GM23248 (cell line): ENCODE results near the gene KIF16B. TPM values are rescaled to one million over a fixed set of nuclear protein-coding genes. Genes with fewer than 3 reads are reported as not detected.
"Not testable (repeated sequence)": the region's sequence is repeated elsewhere in the genome, so short reads cannot be mapped to it uniquely, and the experiment has no call there.

Experiments used
- DNase-seq: peaks from one replicate; pipeline ENCODE4 v3.0.0-alpha.2; 2015
- H2AFZ ChIP-seq: fragments of 200-600 bp; sonication (generic); 2 replicates; pipeline ENCODE4 v1.6.1; 2016; ENCODE audit warnings: antibody characterized with exemption
- H3F3A ChIP-seq: fragments of 200-600 bp; sonication (generic); 2 replicates; pipeline ENCODE4 v1.6.1; 2016; ENCODE audit warnings: mild to moderate bottlenecking, antibody characterized with exemption, mixed run types; ENCODE audit not compliant: insufficient read depth
- H3K27ac ChIP-seq: fragments of 200-600 bp; sonication (generic); 2 replicates; pipeline ENCODE4 v1.5.1; 2016; ENCODE audit warnings: mild to moderate bottlenecking
- H3K27me3 ChIP-seq: fragments of 200-600 bp; sonication (generic); replicated peaks from 2 replicates; pipeline ENCODE4 v1.6.1; 2016; ENCODE audit warnings: mild to moderate bottlenecking; ENCODE audit not compliant: insufficient read depth
- H3K36me3 ChIP-seq: fragments of 200-600 bp; sonication (generic); 2 replicates; pipeline ENCODE4 v1.6.1; 2016; ENCODE audit warnings: low read depth, mild to moderate bottlenecking
- H3K4me1 ChIP-seq: fragments of 200-600 bp; sonication (generic); 2 replicates; pipeline ENCODE4 v1.6.1; 2016; ENCODE audit warnings: mild to moderate bottlenecking; ENCODE audit not compliant: insufficient read depth
- H3K4me2 ChIP-seq: fragments of 200-600 bp; sonication (generic); one replicate; pipeline ENCODE4 v1.6.1; 2016; ENCODE audit warnings: mild to moderate bottlenecking; ENCODE audit not compliant: unreplicated experiment
- H3K4me3 ChIP-seq: fragments of 200-600 bp; sonication (generic); 2 replicates; pipeline ENCODE4 v1.5.1; 2016; ENCODE audit warnings: mild to moderate bottlenecking
- H3K79me2 ChIP-seq: fragments of 200-600 bp; sonication (generic); 2 replicates; pipeline ENCODE4 v1.6.1; 2016; ENCODE audit warnings: mild to moderate bottlenecking; ENCODE audit not compliant: insufficient read depth
- H3K9ac ChIP-seq: fragments of 200-600 bp; sonication (generic); 2 replicates; pipeline ENCODE4 v1.6.1; 2016; ENCODE audit warnings: mild to moderate bottlenecking
- H3K9me2 ChIP-seq: fragments of 200-600 bp; sonication (generic); 2 replicates; pipeline ENCODE4 v1.6.1; 2016; ENCODE audit warnings: mixed run types, mild to moderate bottlenecking, moderate library complexity; ENCODE audit not compliant: insufficient read depth
- H3K9me3 ChIP-seq: fragments of 200-600 bp; sonication (generic); one replicate; pipeline ENCODE4 v1.6.1; 2017; ENCODE audit warnings: low read depth
- H4K20me1 ChIP-seq: fragments of 200-600 bp; sonication (generic); 2 replicates; pipeline ENCODE4 v1.6.0; 2016; ENCODE audit not compliant: insufficient read depth
- EZH2 ChIP-seq: fragments of 200-600 bp; sonication (generic); IDR thresholded peaks from 2 replicates; pipeline ENCODE4 v1.6.1; 2018; ENCODE audit warnings: antibody characterized with exemption, mild to moderate bottlenecking; ENCODE audit not compliant: insufficient read depth, poor library complexity, severe bottlenecking
- EZH2phosphoT487 ChIP-seq: fragments of 200-600 bp; sonication (generic); IDR thresholded peaks from 2 replicates; pipeline ENCODE4 v1.6.1; 2018; ENCODE audit warnings: antibody characterized with exemption, moderate library complexity, mild to moderate bottlenecking, low read depth; ENCODE audit not compliant: insufficient read depth
- WGBS, 2 experiments: methylation state at CpG; one replicate each; pipeline ENCODE4 v1.1.6; 2015 to 2017; ENCODE audit warnings: low lambda C conversion rate in 2 of 2, low coverage in 1 of 2; ENCODE audit errors: missing lambda C conversion rate in 2 of 2; 5-methylcytosine and 5-hydroxymethylcytosine counted together
- in situ Hi-C: fragments of 300-500 bp; cut with MboI; formaldehyde crosslinking; loops from 2 replicates; pipeline ENCODE4 v1.15.0; 2020
- polyA plus RNA-seq: library from polyadenylated mRNA; unstranded; fragments of >200 nt; fragmentation: Nextera tagmentation; extraction: Ambion mirVana; gene quantifications from 2 replicates; pipeline ENCODE4 v1.2.1, GENCODE V29; 2016
- total RNA-seq: library from RNA; depleted of rRNA; stranded (reverse); fragments of >200 nt; shearing (Covaris generic); gene quantifications from 2 replicates; pipeline ENCODE4 v1.2.3, GENCODE V29; 2014

KIF16B gene
- total and polyA plus RNA-seq, 2 experiments from 2014 or later = 1.7 to 2.6 TPM

DNA sequence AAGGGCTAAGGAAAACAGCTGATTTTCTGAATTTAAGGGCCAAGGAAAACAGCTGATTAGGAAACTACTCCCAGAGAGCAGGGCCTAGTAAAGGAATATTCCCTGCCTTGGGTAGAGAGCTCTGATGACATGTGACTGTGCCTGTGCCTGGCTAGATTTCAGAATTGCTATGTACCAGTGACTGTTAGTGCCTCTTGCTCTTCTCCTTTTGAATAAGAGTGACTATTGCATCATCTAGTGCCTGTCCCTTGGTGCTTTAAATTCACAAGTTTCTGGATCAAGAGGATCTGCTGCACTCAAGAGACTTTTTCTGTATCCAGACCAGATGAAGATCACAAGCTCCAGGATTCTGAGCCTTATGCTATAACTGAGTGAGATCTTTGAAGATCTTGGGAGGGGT is 332.9 kb downstream of the KIF16B start:
- Histone ChIP-seq H3K9ac (no peak overlapping the region), H3K9me3 (no peaks in the 10 kb centered on the region), H3K27ac (no peak overlapping the region), H3K4me3 (no peak overlapping the region), H3K27me3 (no peaks in the 10 kb centered on the region), H3K4me1 (no peaks in the 10 kb centered on the region), H3K4me2 (no peak overlapping the region), H4K20me1 (no peaks in the 10 kb centered on the region), H3K9me2 (no peaks in the 10 kb centered on the region), H2AFZ (no peak overlapping the region), H3F3A (no peaks in the 10 kb centered on the region), H3K36me3 (no peaks in the 10 kb centered on the region), H3K79me2 (no peaks in the 10 kb centered on the region)
- DNase-seq = no peak
- TF ChIP-seq EZH2 (no peak), EZH2phosphoT487 (no peak)
- in situ Hi-C loops = no loop called here

- Histone ChIP-seq H3K4me3 (no peak overlapping the region), H3K27me3 (no peaks in the 10 kb centered on the region), H3K9me3 (no peaks in the 10 kb centered on the region), H3K9me2 (no peaks in the 10 kb centered on the region), H3K4me2 (no peak overlapping the region), H3K9ac (no peak overlapping the region), H4K20me1 (no peaks in the 10 kb centered on the region), H3K27ac (no peak overlapping the region), H3K4me1 (no peaks in the 10 kb centered on the region), H3F3A (no peaks in the 10 kb centered on the region), H3K36me3 (no peaks in the 10 kb centered on the region), H2AFZ (no peak overlapping the region), H3K79me2 (no peaks in the 10 kb centered on the region)
- in situ Hi-C loops = no loop called here
- DNase-seq = no peak
- WGBS, 2 experiments = 37 to 48% methylated on average over 9 of the region's 9 CpGs
- TF ChIP-seq EZH2phosphoT487 (no peak), EZH2 (no peak)
Measured at GRCh38 chr20:16236589-16237241, 336.5 kb downstream of the KIF16B start.

- H4K20me1 ChIP-seq = no peaks in the 10 kb centered on the region
- H3K79me2 ChIP-seq = no peaks in the 10 kb centered on the region
- no peak overlapping the region for H3K27ac ChIP-seq
- DNase-seq = no peak
- no peaks in the 10 kb centered on the region for H3K9me2 ChIP-seq
- H3K36me3 ChIP-seq = no peaks in the 10 kb centered on the region
- in situ Hi-C loops = no loop called here
- no peak overlapping the region for H3K4me3 ChIP-seq
- H3F3A ChIP-seq = no peaks in the 10 kb centered on the region
- no peak overlapping the region for H3K9ac ChIP-seq
- H2AFZ ChIP-seq = no peak overlapping the region
- TF ChIP-seq EZH2 (no peak), EZH2phosphoT487 (no peak)
- no peaks in the 10 kb centered on the region for H3K4me1 ChIP-seq
- no peaks in the 10 kb centered on the region for H3K27me3 ChIP-seq
- no peaks in the 10 kb centered on the region for H3K9me3 ChIP-seq
- H3K4me2 ChIP-seq = no peak overlapping the region
Measured at GRCh38 chr20:16230402-16230801, 342.8 kb downstream of the KIF16B start.

DNA sequence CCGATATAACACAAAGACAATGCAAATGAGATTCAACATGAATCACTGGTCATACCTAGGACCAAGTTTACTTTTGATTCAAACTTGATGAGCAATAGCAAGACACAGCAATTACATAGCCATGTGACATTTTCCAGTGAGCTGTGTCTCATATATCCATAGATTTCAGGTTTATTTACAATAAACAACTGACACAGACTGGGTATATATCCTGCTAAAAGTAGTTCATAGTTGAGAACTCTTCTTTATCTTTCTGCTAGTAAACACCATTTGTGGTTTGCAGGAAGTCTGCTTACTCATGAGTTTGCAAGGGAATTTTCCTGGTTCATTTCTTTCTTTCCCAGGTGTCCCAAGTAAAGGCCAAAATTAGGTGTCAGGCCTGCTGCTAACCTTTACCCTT is 343.4 kb downstream of the KIF16B start:
- H3K79me2 ChIP-seq = no peaks in the 10 kb centered on the region
- H3K4me2 ChIP-seq = no peak overlapping the region
- no peak overlapping the region for H3K4me3 ChIP-seq
- H3K36me3 ChIP-seq = no peaks in the 10 kb centered on the region
- TF ChIP-seq EZH2 (no peak), EZH2phosphoT487 (no peak)
- H3K9ac ChIP-seq = no peak overlapping the region
- no peaks in the 10 kb centered on the region for H3K9me3 ChIP-seq
- H3K4me1 ChIP-seq = no peaks in the 10 kb centered on the region
- no peaks in the 10 kb centered on the region for H4K20me1 ChIP-seq
- no peak overlapping the region for H3K27ac ChIP-seq
- H2AFZ ChIP-seq = no peak overlapping the region
- no peaks in the 10 kb centered on the region for H3F3A ChIP-seq
- no peak for DNase-seq
- 79 to 89% methylated on average over 1 of the region's 1 CpG for WGBS, 2 experiments
- no peaks in the 10 kb centered on the region for H3K27me3 ChIP-seq
- in situ Hi-C loops = no loop called here
- no peaks in the 10 kb centered on the region for H3K9me2 ChIP-seq

DNA sequence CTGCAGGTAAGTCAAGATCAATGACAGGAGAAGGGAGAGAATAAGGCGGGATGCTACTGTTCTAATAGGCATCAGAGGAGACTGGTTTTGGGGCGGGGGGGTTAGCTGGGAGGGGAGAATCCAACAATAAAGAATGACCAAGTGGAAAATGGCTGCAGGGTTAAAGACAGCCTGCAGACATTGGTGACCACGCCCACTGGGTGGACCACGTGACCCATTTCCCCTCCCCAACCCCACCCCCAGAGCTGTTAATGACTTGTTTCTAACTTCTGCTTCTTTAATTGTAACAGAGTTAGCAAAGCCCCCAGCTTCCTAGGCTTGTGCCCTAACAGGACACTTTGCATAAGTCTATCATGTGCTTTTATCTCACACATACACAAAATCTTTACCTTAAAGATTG is 344.5 kb downstream of the KIF16B start:
- Histone ChIP-seq H3K36me3 (no peaks in the 10 kb centered on the region), H3K9me3 (no peaks in the 10 kb centered on the region), H3K4me3 (no peak overlapping the region), H4K20me1 (no peaks in the 10 kb centered on the region), H3K9ac (no peak overlapping the region), H3K4me1 (no peaks in the 10 kb centered on the region), H3K9me2 (no peaks in the 10 kb centered on the region), H3K79me2 (no peaks in the 10 kb centered on the region), H3K27ac (no peak overlapping the region), H3K4me2 (no peak overlapping the region), H3K27me3 (no peaks in the 10 kb centered on the region), H3F3A (no peaks in the 10 kb centered on the region), H2AFZ (no peak overlapping the region)
- DNase-seq = no peak
- TF ChIP-seq EZH2 (no peak), EZH2phosphoT487 (no peak)
- in situ Hi-C loops = no loop called here
- 53 to 64% methylated on average over 3 to 4 of the region's 4 CpGs for WGBS, 2 experiments

DNA sequence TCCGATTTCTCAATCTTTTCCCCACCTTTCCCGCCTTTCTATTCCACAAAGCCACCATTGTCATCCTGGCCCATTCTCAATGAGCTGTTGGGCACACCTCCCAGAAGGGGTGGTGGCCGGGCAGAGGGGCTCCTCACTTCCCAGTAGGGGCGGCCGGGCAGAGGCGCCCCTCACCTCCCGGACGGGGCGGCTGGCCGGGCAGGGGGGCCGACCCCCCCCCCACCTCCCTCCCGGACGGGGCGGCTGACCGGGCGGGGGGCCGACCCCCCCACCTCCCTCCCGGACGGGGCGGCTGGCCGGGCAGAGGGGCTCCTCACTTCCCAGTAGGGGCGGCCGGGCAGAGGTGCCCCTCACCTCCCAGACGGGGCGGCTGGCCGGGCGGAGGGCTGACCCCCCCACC is 346.3 kb downstream of the KIF16B start:
- H3K36me3 ChIP-seq, H3K4me2 ChIP-seq, H3K27me3 ChIP-seq, H3K9ac ChIP-seq, H3K9me2 ChIP-seq, H3K4me3 ChIP-seq, H3K4me1 ChIP-seq, DNase-seq, H4K20me1 ChIP-seq, H3K9me3 ChIP-seq, H3F3A ChIP-seq, H3K27ac ChIP-seq, H3K79me2 ChIP-seq, H2AFZ ChIP-seq, in situ Hi-C loops: not testable (repeated sequence)
- WGBS, 2 experiments = 80% methylated on average over 15 of the region's 27 CpGs; no CpG with 5 or more reads in 1 of the 2 experiments
